CD4-positive, alpha-beta T cell treated with Interleukin-17A for 1 hour (primary cell): Measurements from ENCODE around the gene RPS3.
"Not testable (repeated sequence)": the region's sequence is repeated elsewhere in the genome, so short reads cannot be mapped to it uniquely, and the experiment has no call there.

Experiments
- DNase-seq: peaks from one replicate; pipeline ENCODE4 v3.0.0-alpha.2; 2020

The RPS3 gene

DNA sequence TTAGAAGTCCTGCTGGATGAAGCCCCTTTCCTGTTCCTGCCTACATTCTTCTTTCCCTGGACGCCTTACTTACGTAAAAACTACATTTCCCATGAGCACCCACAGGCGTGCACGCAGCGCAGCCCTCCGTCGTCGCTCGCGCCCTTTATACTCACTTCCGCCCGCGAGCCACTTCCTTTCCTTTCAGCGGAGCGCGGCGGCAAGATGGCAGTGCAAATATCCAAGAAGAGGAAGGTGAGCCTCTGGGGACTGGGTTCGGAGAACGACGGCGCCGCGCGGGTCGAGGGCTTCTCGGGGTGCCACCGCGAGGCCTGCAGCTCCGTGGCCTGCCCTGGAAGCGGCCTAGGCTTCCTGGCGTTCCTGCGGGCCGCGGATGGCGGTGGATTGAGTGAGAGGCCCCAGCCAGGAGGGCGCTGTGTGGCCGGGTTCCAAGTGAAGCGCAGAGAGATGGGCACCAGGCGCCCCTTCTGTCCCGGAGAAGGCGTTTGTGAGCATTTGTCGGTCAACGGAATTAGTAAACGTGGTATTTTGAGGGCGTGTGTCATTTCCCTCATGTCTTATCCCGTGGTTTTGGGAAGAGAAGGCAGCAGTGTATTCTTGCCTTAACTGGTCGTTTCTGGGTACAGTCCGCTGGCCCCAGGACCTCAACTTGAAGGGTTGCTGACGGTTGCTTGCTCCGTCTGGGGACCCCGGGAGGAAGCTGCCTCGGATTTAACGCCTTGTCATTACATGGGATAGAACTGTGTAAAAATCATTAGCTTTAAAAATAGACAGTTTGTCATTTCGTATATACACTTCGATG is at the start of gene RPS3:
TSS of gene RPS3 (plus strand) at position 175 of the 802 bp plus-strand sequence. CDS start at position 205, 30 bp downstream.
- peak; percentile 90 for DNase-seq

GRCh38 chr11:75349521-75350116 is 49.7 kb upstream of the RPS3 start:
- DNase-seq, result no peak

DNA sequence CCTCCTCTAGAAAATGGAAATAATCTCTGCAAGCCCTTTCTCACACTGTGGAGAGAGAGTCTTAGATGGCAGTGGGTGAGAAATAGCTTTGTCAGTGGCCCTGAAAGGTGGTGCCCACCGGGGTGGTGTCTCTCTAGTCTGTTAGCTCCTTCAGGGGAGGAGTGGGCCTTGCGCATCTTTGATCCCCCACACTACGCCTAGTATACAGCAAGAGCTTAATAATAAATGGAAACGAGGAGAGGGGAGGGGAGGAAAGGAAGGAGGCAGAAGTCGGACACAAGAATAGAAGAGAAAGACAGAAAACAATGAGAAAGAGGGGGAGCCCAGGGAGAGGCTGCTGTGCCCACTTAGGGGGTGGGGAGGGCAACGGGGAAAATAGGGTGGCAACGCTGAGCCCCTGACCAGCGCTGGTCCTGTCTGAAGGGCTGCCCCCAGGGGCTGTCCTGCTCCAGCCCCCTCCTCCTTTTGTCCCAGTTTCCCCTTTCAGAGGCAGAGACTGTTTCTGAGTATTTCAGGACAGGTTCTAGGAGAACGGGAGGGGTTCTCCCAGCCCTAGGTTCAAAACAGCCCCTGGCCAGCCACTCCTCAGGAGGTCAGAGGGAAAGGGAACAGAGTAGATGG is 49.1 kb upstream of the RPS3 start:
- DNase-seq, result no peak

- DNase-seq, result peak; percentile 45
These were observed 48.4 kb upstream of the RPS3 start for GRCh38 chr11:75350743-75351540.

DNA sequence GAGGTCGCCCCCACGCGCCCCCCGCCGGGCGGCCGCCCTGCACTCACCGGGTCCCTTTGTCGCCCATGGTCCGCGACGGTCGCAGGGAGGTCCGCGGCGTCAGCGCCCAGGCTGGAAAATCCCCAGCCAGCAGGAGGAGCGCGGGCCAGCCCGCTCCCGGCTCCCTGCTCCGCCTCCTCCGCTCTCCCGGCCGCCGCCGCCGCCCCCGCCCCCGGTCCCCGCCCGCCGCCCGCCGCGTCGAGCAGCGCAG is 47.9 kb upstream of the RPS3 start, which contains the start of gene ARRB1:
TSS of gene ARRB1 (minus strand) at position 121 of the 250 bp plus-strand sequence. CDS start at position 67, 54 bp downstream.
- DNase-seq, result no peak

GRCh38 chr11:75351791-75352587 is 47.3 kb upstream of the RPS3 start:
- peak; percentile 78 for DNase-seq

DNA sequence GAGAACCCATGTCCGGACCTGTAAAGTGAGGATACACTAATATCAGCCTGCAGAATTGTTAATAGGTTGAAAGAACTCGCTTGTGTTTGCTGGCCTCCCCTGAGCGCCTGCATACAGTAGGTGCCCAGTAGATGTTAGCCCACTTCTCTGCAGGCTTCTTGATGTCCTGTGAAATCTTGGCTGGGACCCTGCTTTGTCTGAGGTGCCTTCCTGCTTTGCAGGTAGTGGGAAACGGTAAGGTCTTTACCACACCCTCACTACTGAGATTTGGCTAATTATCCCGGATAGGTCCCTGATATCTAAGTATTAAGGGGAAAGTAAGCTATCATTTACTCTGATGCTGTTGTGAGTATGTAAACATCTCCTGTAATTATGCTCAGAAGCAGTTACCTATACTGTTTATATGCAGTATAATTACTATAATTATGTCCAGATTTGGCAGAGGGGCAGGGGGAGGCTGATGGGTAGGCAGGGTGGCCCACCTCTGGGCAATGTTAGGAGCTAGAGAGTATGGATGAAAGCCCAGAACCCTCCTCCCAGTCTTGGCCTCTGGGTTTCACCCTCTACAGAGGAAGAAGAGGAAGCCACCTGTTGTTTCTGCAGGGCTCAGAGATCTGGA is 46.6 kb upstream of the RPS3 start:
- no peak for DNase-seq

- DNase-seq, result no peak
These were observed 44.3 kb upstream of the RPS3 start for GRCh38 chr11:75355051-75355450.

- no peak for DNase-seq
These were observed 42.7 kb upstream of the RPS3 start for GRCh38 chr11:75356613-75357012.

- not testable (repeated sequence) for DNase-seq
These were observed 37.0 kb upstream of the RPS3 start for GRCh38 chr11:75362285-75362684.

- no peak for DNase-seq
These were observed 33.6 kb upstream of the RPS3 start for GRCh38 chr11:75365711-75366181.

DNA sequence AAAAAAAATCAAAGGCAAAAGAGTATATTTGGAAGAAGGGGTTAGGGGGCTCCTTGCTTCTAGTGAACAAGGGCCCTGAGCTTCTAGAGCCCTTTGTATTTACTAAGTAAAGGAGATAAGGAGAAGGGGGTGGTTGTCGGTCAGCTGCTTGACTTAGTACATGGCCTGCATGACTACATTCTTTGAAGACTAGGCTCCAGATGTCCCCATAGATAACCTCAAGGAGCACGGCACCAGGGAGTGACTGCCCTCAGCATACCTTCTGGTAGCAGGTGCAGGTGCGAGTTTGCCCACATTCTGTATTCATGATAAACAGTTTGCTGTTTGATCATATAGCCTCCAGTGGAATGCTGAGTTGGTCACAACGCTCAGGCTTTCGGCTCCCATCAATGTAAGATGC is 32.5 kb upstream of the RPS3 start:
- not testable (repeated sequence) for DNase-seq

GRCh38 chr11:75369560-75370255 is 29.6 kb upstream of the RPS3 start:
- no peak for DNase-seq

- no peak for DNase-seq
These were observed 27.1 kb upstream of the RPS3 start for GRCh38 chr11:75371949-75372876.

GRCh38 chr11:75373201-75373600 is 26.1 kb upstream of the RPS3 start:
- DNase-seq, result no peak

DNA sequence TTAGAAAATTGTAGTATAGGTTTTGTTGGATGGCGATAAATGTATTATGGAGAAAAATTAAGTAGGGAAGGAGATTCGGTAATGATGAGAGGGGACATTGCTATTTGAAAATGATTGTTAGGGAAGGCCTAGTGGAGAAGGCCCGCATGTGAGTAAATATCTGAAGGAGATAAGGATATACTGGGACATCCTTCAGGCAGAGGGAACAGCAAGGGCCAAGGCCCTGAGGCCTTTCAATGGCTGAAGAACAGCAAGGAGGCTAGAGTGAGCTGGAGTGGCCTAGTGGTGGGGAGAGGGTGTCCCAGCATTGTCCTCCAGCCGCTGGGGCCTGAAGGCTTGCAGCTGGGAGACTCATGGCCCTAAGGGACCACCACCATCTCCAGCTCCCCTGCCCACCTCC is 24.7 kb upstream of the RPS3 start:
- no peak for DNase-seq

DNA sequence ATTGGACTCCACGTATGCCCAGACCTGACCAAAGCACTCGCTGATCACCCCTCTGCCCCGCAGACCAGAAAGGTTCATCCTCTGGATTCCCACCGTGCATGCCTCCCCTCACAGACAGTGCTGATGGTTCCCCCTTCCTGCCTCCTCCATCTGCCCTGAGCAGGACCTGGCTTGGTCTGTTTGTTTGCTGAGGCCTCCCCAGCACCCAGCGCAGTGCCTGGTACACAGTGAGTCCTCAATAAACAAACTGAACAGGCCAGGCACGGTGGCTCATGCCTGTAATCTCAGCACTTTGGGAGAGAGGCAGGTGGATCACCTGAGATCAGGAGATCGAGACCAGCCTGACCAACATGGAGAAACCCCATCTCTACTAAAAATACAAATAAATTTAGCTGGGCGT is 23.7 kb upstream of the RPS3 start:
- DNase-seq, result no peak

DNA sequence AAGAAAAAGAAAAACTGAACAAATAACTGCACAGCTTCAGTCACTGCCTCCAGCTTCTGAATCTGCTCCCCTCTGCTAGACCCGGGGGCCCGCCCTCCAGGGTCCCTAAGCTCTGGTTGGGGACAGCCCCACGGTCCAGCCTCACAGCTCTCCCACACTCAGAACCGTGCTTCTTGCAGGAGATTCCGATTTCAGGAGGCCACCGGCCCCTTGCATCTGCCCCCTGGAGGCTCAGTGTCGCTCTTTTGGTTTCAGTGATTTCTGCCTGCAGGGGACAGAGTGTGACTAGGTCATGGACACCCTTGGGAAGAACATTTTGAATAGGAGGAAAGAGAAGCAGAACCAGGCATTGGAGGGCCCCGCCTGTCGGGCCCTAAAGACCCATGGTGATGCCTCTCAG is 23.1 kb upstream of the RPS3 start:
- no peak for DNase-seq

GRCh38 chr11:75378776-75379175 is 20.5 kb upstream of the RPS3 start:
- DNase-seq, result not testable (repeated sequence)

DNA sequence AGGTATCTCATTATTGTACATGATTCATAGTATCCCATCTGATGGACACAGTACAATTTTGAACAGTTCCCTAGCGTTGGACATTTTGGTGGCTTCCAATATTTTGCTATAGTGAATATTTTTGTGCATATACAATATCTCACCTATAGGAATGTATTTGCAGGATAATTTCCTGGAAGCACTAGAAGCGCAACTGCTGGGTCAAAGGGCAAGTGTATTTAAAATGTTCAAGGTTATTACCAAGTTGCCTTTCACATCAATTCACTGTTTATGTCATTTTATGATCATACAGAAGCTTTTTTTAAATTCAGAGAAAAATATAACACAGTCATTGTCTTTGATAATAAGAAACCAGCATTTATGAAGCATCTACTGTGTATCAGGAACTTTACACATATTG is 19.1 kb upstream of the RPS3 start:
- DNase-seq, result no peak
